NCI-H2196 (cell line): ENCODE results near the gene PLN.

Experiments
- DNase-seq: peaks from one replicate; lab custom pipeline; 2025; ENCODE audit not compliant: unreplicated experiment; lab: John Stamatoyannopoulos, UW

Gene PLN

DNA sequence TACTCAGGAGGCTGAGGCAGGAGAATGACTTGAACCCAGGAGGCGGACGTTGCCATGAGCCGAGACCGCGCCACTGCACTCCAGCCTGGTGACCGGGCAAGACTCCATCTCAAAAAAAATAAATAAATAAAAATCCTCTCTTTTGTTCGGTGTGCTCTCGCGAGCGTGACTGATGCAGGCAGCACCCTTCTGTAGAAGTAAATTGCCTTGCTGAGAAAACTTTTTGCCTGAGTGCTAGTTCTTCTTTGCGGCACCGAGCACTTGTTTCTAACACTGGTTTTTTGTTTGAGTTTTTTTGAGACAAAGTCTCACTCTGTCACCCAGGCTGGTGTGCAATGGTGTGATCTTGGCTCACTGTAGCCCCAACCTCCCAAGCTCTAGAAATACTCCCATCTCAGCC lies 30.5 kb downstream of the PLN start:
- no peak for DNase-seq

DNA sequence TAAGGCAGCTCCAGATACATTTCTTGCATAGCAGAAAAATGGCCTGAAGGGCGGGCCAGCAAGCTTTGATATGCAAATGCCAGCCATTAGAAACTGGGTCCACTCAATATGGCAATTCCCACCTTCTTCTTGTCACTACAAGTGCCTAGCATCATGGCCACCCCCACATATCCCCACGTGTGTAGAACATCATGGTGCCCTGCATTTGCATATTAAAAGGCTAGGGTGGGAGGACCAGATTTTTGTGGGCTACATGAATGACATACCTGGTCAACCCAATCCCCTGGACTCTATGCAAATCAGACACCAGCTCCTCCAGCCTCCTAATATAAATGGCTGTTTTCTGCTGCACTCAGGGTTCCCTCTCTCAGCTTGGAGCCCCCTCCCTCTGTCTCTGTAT lies 31.7 kb downstream of the PLN start:
- DNase-seq: no peak

DNA sequence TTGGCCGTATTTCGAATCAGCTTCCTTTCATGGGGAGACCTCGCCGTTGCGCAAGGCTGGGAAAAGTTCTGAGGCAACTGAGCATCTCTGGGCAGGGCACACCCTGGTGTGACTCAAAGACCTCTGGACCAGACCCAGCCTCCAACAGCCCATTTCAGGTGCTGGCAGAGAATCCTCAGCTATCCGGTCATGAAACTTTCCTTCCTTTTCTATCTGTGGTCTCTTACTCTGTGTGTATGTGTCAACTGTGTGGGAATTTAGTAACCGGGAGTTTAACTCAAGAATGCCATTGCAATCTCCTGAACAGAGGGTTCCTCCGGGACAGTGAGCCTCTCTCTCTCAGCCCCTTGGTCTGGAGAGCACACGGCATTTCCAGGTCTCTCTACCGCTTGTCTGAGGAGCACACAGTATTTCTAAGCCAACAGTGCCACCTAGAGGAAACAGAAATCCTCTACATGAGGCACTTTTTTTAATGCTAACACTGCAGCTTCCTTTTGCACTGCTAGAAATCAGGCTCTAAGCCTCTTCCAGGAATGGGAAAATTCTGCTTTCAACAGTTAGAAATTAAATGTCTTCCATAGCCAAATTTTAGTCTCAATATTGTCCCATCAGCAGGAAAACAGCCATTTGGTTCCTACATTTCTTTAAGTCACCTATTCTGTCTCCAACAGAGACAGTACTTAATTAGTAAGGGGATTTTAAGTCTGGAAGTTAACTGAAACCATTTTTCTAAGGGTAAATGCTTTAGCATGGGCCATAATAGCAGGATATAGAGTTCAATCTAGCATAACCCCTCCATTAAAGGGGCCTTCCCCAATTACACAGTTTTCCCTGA lies 32.7 kb downstream of the PLN start:
- DNase-seq: peak; percentile 46

DNA sequence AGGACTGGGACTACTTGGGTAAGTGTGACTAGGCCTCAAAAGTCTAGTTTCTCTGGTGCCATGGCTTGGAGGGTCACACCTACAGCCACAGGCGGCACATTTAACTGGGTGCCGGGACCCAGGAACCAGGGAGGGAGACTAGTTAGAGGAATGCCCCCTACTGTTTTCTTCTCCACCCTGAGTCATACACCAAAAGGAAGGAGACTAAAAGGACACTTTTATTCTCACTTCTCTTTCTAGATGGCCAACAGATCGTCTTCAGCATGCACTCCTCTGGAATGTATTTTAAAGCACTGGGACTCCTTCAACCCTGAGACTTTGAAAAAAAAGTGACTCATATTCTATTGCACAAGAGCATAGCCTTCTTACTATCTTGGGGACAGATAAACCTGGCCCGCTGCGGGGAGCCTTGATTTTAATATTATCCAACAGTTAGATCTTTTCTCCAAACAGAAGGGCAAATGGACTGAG lies 33.4 kb downstream of the PLN start:
- no peak for DNase-seq

DNA sequence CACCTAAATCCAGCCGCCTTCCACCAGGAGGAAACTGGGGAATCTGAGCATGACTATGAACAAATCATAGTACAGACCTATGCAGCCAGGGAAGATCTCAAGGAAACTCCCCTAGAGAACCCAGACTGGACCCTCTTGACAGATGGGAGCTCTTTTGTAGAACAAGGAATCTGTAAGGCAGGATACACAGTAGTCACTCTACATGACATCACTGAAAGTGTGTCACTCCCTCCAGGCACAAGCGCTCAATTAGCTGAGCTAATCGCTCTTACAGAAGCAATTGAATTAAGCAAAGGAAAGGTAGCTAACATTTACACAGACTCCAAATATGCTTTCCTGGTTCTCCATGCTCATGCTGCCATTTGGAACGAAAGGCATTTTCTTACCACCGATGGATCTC lies 36.8 kb downstream of the PLN start:
- DNase-seq: no peak

DNA sequence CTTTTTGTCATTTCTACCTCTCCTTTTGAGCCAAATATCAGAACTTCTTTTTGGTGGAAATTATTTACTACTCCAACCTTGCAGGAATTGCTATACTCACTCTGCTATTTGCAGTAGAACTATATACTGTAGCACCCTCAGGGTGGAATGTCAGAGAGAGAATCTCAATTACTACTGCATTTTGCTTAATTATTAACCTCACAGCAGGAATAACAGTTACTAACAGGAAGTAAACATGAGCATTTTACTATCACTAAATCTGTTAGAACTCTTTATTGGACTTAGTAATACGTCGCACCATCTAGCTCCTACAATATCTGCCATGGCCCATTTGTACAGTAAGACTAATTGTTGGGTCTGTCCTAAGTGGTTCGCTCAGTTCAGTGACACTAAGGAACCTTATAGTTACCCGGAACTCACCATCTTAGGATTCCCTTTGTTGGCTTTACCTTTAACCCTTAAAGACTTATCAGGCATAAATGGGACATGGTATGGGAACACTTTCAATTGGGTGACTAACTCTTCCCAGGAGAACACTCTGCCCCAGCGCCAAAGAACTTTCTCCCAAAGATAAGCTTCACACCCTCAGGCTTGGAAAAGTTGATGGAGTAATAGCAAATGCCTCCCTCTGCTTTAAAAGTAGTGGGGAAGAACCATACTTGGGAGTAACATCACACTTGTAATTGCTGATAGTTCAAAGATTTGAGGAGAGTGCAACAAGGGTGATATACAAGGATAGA lies 38.8 kb downstream of the PLN start:
- no peak for DNase-seq

DNA sequence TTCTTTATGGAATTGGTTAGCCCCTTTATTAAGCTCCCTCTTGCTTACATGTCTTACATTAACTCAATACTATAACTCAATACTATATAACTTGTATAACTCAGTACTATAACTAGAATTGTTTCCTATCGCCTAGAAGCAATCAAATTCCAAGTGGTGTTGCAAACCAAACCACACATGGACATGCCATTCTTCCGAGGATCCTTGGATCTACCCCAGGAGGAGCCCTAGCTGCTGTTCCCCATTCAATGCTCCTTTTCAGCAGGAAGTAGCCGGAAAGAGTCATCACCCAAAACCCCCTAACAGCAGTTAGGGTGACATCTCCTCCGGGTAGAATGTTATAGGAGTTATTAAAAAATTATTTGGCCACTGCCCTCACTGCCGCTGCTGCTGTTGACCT lies 40.5 kb downstream of the PLN start:
- no peak for DNase-seq

DNA sequence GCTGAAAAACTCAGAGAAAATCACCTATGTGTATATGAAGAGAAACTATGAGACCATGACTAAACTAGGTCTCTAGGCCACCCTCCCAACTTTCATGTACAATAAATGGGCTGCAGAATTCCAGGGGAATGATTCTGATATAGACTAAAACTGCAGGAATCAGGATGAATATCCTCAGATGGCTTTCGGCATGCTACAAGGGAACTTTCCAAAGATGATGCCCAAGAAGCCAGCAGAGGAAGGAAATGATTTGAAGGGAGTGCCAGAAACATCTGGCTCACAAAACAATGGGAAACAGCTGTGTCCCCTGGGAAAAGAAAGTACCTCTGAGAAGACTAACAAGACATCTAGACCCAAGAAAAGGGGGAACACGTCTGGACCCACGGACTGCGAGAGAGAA lies 41.1 kb downstream of the PLN start:
- DNase-seq: no peak

DNA sequence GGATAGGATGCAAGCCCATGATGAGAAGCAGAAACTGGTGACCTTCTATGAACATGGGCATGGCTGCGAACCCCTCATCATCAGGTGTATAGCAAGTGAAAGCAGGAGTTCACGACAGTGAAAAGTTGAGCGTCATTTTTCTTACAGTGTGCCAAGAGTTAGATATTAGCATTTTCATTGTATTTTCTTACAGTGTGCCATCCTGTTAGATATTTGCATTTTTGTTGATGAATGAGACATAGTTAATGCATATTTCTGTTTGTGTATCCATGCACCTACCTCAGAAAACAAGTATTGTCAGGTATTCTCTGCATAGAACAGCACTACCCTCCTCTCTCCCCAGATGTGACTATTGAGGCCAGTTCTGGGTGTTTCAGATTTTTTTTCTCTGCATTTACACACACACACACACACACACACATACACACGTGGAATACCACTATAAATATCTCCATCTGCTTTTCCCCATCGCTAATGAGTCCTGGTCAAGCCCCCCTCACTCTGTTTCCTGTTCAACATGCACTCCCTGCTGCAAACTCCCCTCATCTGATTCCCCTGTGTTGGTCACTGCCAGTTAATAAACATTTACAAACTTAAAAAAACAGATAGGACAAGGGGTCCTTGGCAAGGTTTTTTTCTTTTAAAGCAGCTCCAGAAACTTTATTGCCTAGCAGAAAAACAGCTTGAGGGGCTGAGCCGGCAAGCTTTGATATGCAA lies 41.7 kb downstream of the PLN start:
- no peak for DNase-seq

DNA sequence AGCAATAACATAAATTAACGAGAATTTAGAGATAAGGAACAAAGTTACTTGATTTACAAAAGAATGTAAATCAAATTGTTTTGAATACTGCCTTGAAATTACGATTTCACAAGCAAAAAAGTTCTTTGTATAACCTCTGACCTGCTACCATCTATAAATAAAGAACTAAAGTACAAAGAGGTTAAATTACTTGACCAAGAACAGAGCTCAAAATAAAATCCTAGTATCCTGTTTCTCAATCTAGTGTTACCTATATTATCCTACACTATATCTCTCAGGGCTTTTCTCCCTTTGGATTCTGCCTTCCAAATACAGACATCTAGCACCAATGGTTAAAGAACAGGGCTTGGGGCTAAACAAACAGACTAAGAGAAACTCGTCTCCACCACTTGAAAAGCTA lies 43.8 kb downstream of the PLN start:
- DNase-seq: no peak

DNA sequence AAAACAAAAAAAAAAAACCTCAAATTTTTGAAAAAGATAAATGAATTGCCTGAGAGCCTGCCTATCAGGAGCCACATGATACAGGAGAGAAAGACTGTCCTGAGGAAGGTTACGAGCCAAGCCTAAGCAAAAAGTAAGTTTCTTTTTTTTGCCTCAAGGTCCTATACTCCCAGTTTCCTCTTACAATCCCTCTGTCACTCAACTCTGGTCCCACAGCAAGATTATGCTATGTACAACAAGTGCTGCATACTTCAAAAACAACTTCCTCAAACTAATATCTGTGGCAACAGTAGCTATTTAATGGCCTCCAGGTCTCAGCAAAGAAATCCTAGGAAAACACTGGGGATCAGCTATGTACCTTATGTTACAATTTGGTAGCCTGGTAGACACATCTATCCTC lies 46.8 kb downstream of the PLN start:
- DNase-seq: no peak

DNA sequence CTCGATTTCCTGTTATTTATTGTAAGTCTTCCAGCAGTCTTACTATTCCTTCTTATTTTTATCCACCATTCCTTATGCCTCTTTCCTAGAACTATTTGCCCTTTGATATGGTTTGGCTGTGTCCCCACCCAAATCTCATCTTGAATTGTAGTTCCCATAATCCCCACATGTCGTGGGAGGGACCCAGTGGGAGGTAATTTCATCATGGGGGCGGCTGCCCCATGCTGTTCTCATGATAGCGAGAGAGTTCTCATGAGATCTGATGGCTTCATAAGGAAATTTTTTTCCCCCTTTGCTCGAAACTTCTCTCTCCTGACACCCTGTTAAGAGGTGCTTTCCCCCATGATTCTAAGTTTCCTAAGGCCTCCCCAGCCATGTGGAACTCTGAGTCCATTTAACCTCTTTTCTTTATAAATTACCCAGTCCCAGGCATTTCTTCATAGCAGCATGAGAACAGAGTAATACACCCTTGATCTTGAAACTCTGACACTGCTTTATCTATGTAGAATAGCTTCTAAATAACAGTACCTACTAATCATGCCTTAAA lies 48.8 kb downstream of the PLN start:
- DNase-seq: no peak

DNA sequence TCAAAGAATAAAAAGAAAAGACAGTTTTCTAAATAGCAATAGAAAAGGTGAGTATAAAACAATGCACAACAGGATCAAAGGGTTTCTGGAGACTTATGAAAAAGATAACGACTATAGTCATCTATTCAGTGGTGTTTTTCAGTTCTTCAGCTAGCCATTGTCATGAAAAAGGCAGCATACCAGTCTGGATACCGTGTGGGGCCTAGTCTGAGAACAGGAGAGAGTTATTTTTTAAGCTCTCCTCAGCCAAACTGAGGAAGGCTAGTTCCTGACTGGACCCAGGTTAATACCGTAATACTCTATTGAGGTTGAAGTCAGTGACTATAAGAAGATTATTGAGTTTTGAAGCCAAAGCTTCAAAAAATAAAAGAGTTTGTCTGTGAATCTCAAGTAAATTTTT lies 49.5 kb downstream of the PLN start:
- no peak for DNase-seq

DNA sequence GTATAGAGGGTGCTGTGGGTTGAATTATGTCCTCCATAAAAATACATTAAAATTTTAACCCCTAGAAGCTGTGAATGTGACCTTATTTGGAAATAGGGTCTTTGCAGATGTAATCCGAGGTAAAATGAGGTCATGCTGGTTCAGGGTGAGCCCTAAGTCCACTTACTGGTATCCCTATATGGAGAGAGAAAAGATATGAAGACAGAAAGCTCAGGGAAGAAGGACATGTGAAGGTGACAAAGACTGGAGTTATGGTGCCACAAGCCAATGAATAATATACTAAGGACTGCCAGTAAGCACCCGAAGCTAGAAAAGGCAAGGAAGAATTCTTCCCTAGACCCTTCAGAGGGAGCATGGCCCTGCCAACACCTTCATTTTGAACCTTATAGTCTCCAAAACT lies 50.2 kb downstream of the PLN start:
- DNase-seq: no peak

DNA sequence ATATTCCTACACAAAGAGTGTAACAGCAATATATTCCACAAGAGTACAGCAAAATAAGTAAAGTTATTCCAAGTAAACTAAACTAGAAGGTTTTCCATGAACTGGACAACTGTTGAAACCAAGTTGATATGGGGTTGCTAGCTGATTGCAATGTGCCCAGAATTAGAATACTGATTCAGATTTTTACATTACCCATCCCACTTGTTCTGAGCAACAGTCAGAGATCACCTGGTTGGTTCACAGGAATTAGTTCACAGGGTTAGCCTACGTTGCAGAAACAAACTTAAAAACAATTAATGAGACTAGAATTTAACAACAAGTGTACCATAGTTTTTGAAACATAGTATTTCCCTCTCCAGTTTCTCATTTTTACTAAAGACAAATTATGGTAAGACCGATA lies 54.2 kb downstream of the PLN start:
- no peak for DNase-seq

DNA sequence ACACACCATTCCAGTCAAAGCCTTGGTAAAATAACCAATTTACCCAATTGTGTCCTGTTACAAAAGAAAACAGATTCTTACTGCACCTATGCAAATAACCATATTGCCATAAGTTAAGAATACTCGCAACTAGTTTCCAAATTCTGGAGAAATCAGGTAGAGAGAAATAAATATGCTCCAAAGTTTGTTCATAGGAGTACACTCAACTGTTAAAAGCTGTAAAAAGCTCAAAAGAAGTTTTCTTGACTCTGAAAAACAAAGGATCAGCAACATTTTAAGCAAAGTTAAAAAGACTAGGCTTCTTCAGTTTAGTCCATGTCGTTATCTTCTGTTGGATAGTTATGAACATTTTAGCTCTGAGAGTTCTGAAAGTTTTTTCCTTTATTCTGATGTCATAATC lies 55.3 kb downstream of the PLN start:
- DNase-seq: no peak

DNA sequence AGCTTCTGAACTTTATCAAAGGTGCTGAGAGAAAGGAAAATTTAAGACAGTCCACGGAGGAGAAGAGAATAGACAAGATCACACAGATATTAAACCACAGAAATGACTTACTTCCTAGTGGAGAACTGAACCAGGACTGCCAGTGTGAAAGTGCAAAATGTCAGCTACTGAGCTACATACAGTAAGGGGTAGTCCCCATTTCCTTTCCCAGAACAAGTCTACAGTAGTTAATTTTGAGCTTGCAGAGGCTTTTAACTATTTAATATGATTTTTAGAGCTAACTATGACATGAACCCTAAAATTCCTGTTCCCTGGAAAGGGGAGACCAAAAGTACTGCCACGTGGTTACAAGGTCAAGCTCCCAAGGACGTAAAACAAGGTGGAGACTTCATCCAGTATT lies 58.2 kb downstream of the PLN start:
- no peak for DNase-seq

DNA sequence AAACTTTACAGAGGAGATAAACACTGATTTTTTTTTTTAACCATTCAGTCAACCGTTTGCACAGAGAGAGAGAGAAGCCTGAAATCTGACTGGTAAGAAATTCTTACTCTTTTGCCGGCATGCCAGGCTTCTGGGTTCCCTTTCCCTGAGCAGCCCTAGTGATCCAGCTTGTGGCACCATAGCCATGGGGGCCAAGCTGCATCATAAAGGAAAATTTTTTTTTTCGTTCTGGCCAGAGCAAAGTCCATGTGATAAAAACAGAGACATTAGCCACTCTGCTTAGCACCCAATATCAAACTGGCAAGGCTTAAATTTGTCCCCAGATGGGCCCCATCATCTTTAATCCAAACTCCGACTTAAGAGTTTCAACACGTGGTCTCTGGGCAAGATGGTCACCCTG lies 58.8 kb downstream of the PLN start:
- DNase-seq: no peak
